Keratinocyte (primary cell): ENCODE data around the gene GIMAP4.

Source experiments
- CTCF ChIP-seq, 3 experiments: IDR thresholded peaks in 1 of 3; conservative IDR thresholded peaks in 1 of 3; optimal IDR thresholded peaks in 1 of 3; 2 replicates in 2 of 3; 3 replicates in 1 of 3; pipeline versions ENCODE3 to v1.5.1; 2011; ENCODE audit warnings: low read length in 3 of 3, mild to moderate bottlenecking in 3 of 3, moderate library complexity in 2 of 3, control low read depth in 1 of 3, inconsistent platforms in 1 of 3; ENCODE audit not compliant: insufficient read depth in 2 of 3; ENCODE audit errors: extremely low read depth in 1 of 3
- EZH2 ChIP-seq: IDR thresholded peaks from one replicate; pipeline ENCODE4 v1.6.1; 2012; ENCODE audit warnings: inconsistent platforms, mild to moderate bottlenecking, low read length, moderate library complexity

- TF ChIP-seq CTCF (optimal IDR thresholded peaks at IDR 0.05 in 1 of 3, IDR thresholded peaks at IDR 0.05 in 1 of 3, conservative IDR thresholded peaks at IDR 0.05 in 1 of 3; ENCODE audit: extremely low read depth in 1 of 3, insufficient read depth in 2 of 3, low read length in 3 of 3) (no peak), EZH2 (no peak)
Measured at GRCh38 chr7:150580638-150581394, 13.6 kb downstream of the GIMAP4 start.
